Activated CD8-positive, alpha-beta T cell treated with anti-CD3 and anti-CD28 coated beads for 36 hours (primary cell): ENCODE measurements around the gene RBSN. TPM values are rescaled to one million over a fixed set of nuclear protein-coding genes. Genes with fewer than 3 reads are reported as not detected.

Source experiments
- ATAC-seq: fragments of 200-7000 bp; cut with Tn5 transposase; one replicate; pipeline ENCODE4 v1.10.0; 2021; ENCODE audit warnings: mild to moderate bottlenecking, moderate library complexity
- CTCF ChIA-PET: fragments of 350-600 bp; sonication (Branson Sonifier 250); formaldehyde crosslinking; loops from one replicate; lab custom pipeline; 2021; ENCODE audit warnings: antibody characterized with exemption; lab: Charles Lee
- POLR2A ChIA-PET: fragments of 350-600 bp; sonication (Branson Sonifier 250); formaldehyde crosslinking; loops from one replicate; lab custom pipeline; 2021; ENCODE audit warnings: antibody characterized with exemption; lab: Charles Lee
- DNase-seq: peaks from one replicate; pipeline ENCODE4 v3.0.0-alpha.2; 2020
- H3K27ac Mint-ChIP-seq: one replicate; pipeline ENCODE4 v1.8.0; 2021; ENCODE audit warnings: mild to moderate bottlenecking, mixed read lengths
- H3K27me3 Mint-ChIP-seq: one replicate; pipeline ENCODE4 v1.8.0; 2021; ENCODE audit warnings: mixed read lengths
- H3K36me3 Mint-ChIP-seq: one replicate; pipeline ENCODE4 v1.8.0; 2021; ENCODE audit warnings: low read depth, mixed read lengths
- H3K4me1 Mint-ChIP-seq: one replicate; pipeline ENCODE4 v1.8.0; 2021; ENCODE audit warnings: low read depth, mixed read lengths
- H3K4me3 Mint-ChIP-seq: one replicate; pipeline ENCODE4 v1.8.0; 2021; ENCODE audit warnings: mild to moderate bottlenecking, moderate library complexity, mixed read lengths
- H3K9me3 Mint-ChIP-seq: one replicate; pipeline ENCODE4 v1.8.0; 2021; ENCODE audit warnings: mixed read lengths
- CTCF ChIP-seq: fragments of 200-600 bp; IDR thresholded peaks from one replicate; pipeline ENCODE4 v1.8.0; 2022; ENCODE audit warnings: antibody characterized with exemption, mild to moderate bottlenecking
- intact Hi-C: fragments of 100-400 bp; cut with micrococcal nuclease; formaldehyde crosslinking; loops from one replicate; pipeline ENCODE4 v1.10.0; 2022
- total RNA-seq, 2 experiments: library from RNA; stranded (reverse); gene quantifications; one replicate each; pipeline ENCODE4 v1.2.3, GENCODE V29; 2021

RBSN gene
- total RNA-seq, 2 experiments from 2014 or later, result 11.3 to 11.8 TPM

GRCh38 chr3:15023719-15024118, 75.2 kb downstream of the RBSN start:
- Mint-ChIP-seq H3K4me1 (no peaks in the 10 kb centered on the region), H3K27ac (no peak overlapping the region), H3K9me3 (no peaks in the 10 kb centered on the region), H3K36me3 (peaks cover 23% of the 10 kb centered on the region), H3K4me3 (no peak overlapping the region), H3K27me3 (no peaks in the 10 kb centered on the region)
- intact Hi-C loops, result no loop called here
- ATAC-seq, result no peak
- CTCF ChIA-PET, result interaction anchor here (0.8 to 1.3 kb wide), 2 partner anchors 9 to 98 kb away, joined by 3 read pairs; no protein-coding TSS in a partner anchor
- DNase-seq, result no peak
- no peak for TF ChIP-seq CTCF
- POLR2A ChIA-PET, result interaction anchor here (0.9 kb wide), 1 partner anchor 13 kb away, joined by 3 read pairs; no protein-coding TSS in a partner anchor

GRCh38 chr3:15023249-15023648, 75.7 kb downstream of the RBSN start:
- ATAC-seq (no peak), DNase-seq (no peak)
- Mint-ChIP-seq H3K27ac (no peak overlapping the region), H3K9me3 (no peaks in the 10 kb centered on the region), H3K27me3 (no peaks in the 10 kb centered on the region), H3K4me3 (no peak overlapping the region), H3K4me1 (no peaks in the 10 kb centered on the region), H3K36me3 (peaks cover 22% of the 10 kb centered on the region)
- CTCF ChIA-PET, result interaction anchor here (0.8 to 1.3 kb wide), 3 partner anchors 8 to 97 kb away, joined by 3 read pairs; no protein-coding TSS in a partner anchor
- intact Hi-C loops, result no loop called here
- POLR2A ChIA-PET, result no interaction called here
- no peak for TF ChIP-seq CTCF

Other genes with a start within 250 kb of the RBSN start
- gene NR2C2, start 151.6 kb downstream of the RBSN start, total RNA-seq, result 10 to 100 TPM; 47.1 to 47.4 TPM
- 10 to 100 TPM; 73.9 to 78.2 TPM for gene MRPS25, start 33.8 kb downstream of the RBSN start, total RNA-seq
- gene CAPN7, start 107.1 kb upstream of the RBSN start, total RNA-seq, result 10 to 100 TPM; 22.2 to 27.5 TPM
- gene SH3BP5, start 233.4 kb upstream of the RBSN start, total RNA-seq, result 1 to 10 TPM; 2.0 to 2.4 TPM